HK-2 (cell line): ENCODE data around the gene SLC15A3.

ENCODE experiments used
- DNase-seq: peaks from one replicate; pipeline ENCODE4 v3.0.0-alpha.2; 2018; ENCODE audit not compliant: unreplicated experiment

SLC15A3 gene

DNA sequence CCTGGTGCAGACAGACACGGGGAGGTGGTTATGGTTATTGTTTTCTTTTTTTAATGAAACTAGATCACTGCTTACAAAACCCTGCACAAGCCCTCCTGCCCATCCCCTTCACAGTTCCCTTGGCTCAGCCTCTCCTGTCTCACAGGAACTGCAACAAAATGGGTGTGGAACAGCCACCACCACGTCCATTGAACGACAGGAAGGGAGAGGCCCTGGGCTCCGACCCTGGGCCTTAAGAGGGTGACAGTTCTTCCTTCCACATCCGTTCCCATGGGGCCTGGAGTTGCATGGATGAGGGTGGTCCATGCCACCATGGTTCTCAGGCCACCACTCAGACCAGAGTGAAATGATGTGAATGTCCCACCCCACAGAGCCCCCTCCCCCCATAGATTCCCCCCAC is 61.3 kb downstream of the SLC15A3 start:
- no peak for DNase-seq

DNA sequence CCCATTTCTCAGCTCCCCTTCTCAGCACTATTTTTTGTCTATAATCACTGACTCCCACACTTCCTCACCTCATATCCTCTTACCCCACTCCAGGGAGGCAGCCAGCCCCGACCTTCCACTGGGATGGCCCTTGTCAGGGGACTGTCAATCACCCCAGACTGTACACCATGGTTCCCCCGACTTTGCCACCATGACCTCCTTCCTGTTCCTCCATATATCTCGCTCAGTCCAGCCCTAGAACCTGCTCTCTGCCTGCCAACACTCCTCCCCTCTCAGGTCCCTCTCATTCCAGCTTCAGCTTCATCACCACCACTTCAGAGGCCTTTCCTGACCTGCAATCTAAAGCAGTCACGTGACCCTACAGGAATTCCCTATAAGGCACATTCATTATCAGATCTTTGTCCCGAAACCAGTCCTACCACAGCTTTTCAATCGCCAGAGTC is 62.1 kb downstream of the SLC15A3 start:
- DNase-seq, result no peak

DNA sequence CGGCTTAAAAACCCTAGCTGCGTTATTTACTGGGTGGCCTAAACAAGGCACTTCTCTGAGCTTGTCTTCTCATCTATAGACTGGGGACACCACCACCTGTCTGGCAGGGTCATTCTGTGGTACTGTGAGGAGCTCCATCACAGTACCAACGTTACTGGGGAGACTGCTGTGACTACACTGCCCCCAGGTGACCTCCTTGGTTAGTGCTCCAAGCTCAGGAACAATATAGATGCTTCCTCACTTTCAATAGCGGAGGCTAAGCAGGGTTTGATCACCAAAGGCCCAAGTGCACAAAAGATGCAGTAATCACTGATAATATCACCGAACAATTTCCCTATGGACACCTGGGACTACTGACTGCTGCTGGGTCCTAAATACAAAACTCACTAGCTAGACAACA is 64.4 kb downstream of the SLC15A3 start:
- DNase-seq, result peak; percentile 13
